Endodermal cell (in vitro differentiated cells): ENCODE data around the gene TMEM238L. TPM values are rescaled to one million over a fixed set of nuclear protein-coding genes. Genes with fewer than 3 reads are reported as not detected.

Experiments
- DNase-seq: peaks from one replicate; pipeline ENCODE4 v3.0.0-alpha.2; 2017
- H3K27ac ChIP-seq: 2 replicates; pipeline ENCODE4 v1.5.1; 2013; ENCODE audit warnings: mild to moderate bottlenecking, low read depth, low read length, moderate library complexity
- H3K27me3 ChIP-seq: 2 replicates; pipeline ENCODE4 v1.6.1; 2013; ENCODE audit warnings: mild to moderate bottlenecking, low read length, moderate library complexity; ENCODE audit not compliant: insufficient read depth, control insufficient read depth, poor library complexity, severe bottlenecking
- H3K36me3 ChIP-seq: 2 replicates; pipeline ENCODE4 v1.7.0; 2013; ENCODE audit warnings: mild to moderate bottlenecking, low read length, moderate library complexity; ENCODE audit not compliant: control insufficient read depth, insufficient read depth
- H3K4me1 ChIP-seq: one replicate; pipeline ENCODE4 v1.7.0; 2013; ENCODE audit warnings: low read length; ENCODE audit not compliant: control insufficient read depth, insufficient read depth
- H3K4me3 ChIP-seq: 2 replicates; pipeline ENCODE4 v1.5.1; 2013; ENCODE audit warnings: mild to moderate bottlenecking, low read length, moderate library complexity
- H3K9ac ChIP-seq: 2 replicates; pipeline ENCODE4 v1.6.1; 2013; ENCODE audit warnings: mild to moderate bottlenecking, low read length, moderate library complexity; ENCODE audit not compliant: poor library complexity, severe bottlenecking; ENCODE audit errors: extremely low read depth
- H3K9me3 ChIP-seq: 2 replicates; pipeline ENCODE4 v1.6.1; 2013; ENCODE audit warnings: mild to moderate bottlenecking, low read length, moderate library complexity; ENCODE audit not compliant: control insufficient read depth
- H3K27ac Mint-ChIP-seq: 2 replicates; pipeline ENCODE4 v1.8.0; 2020; ENCODE audit warnings: mixed read lengths
- H3K27me3 Mint-ChIP-seq: 2 replicates; pipeline ENCODE4 v1.8.0; 2021; ENCODE audit warnings: mild to moderate bottlenecking, mixed read lengths; ENCODE audit not compliant: insufficient read depth
- H3K36me3 Mint-ChIP-seq: 2 replicates; pipeline ENCODE4 v1.8.0; 2020; ENCODE audit warnings: low read depth, mixed read lengths
- H3K4me1 Mint-ChIP-seq: 2 replicates; pipeline ENCODE4 v1.8.0; 2020; ENCODE audit warnings: mixed read lengths
- H3K4me3 Mint-ChIP-seq: 2 replicates; pipeline ENCODE4 v1.8.0; 2020; ENCODE audit warnings: mild to moderate bottlenecking, moderate library complexity, mixed read lengths
- H3K9me3 Mint-ChIP-seq: 2 replicates; pipeline ENCODE4 v1.8.0; 2020; ENCODE audit warnings: mild to moderate bottlenecking, mixed read lengths
- CTCF ChIP-seq: fragments of 200-600 bp; sonication (generic); conservative IDR thresholded peaks from 2 replicates; pipeline ENCODE4 v1.5.0; 2021; ENCODE audit warnings: antibody characterized with exemption, mild to moderate bottlenecking
- WGBS, 2 experiments: methylation state at CpG; one replicate each; pipeline versions ENCODE4 v1.1.5 to v1.1.7; 2013; ENCODE audit warnings: missing lambda C conversion rate in 2 of 2, mixed read lengths in 1 of 2; ENCODE audit not compliant: insufficient coverage in 1 of 2, insufficient read length in 1 of 2; 5-methylcytosine and 5-hydroxymethylcytosine counted together
- total RNA-seq, 2 donors: library from RNA; stranded (reverse); fragmentation: NEBNext Ultra II Directional in 1 of 2; extraction: Animal tissue kit (Norgen Biotek cat#: 25700) in 1 of 2; gene quantifications; 2 replicates in 1 of 2; 3 replicates in 1 of 2; pipeline ENCODE4 v1.2.1, GENCODE V29; 2021

The TMEM238L gene
- total RNA-seq, 2 donors from 2014 or later, result not detected

GRCh38 chr17:10762037-10762436 lies 41.9 kb downstream of the TMEM238L start:
- no peak overlapping the region for H3K27ac Mint-ChIP-seq
- no peaks in the 10 kb centered on the region for H3K9me3 Mint-ChIP-seq
- H3K4me3 Mint-ChIP-seq, result no peak overlapping the region
- Histone ChIP-seq H3K9ac (no peak overlapping the region), H3K27me3 (no peaks in the 10 kb centered on the region), H3K4me1 (no peaks in the 10 kb centered on the region), H3K27ac (no peak overlapping the region), H3K9me3 (no peaks in the 10 kb centered on the region), H3K4me3 (no peak overlapping the region), H3K36me3 (no peaks in the 10 kb centered on the region)
- H3K36me3 Mint-ChIP-seq, result no peaks in the 10 kb centered on the region
- H3K27me3 Mint-ChIP-seq, result peaks cover 2% of the 10 kb centered on the region
- whole genome bisulfite sequencing, 2 experiments, result 83% methylated on average over 1 of the region's 1 CpG; no CpG with 5 or more reads in 1 of the 2 experiments
- no peak for DNase-seq
- TF ChIP-seq CTCF, result no peak
- peaks cover 11% of the 10 kb centered on the region for H3K4me1 Mint-ChIP-seq

GRCh38 chr17:10761281-10761680 lies 42.6 kb downstream of the TMEM238L start:
- WGBS, 2 experiments, result 83% methylated on average over 1 to 2 of the region's 2 CpGs
- Mint-ChIP-seq H3K4me1 (peaks cover 18% of the 10 kb centered on the region), H3K27ac (no peak overlapping the region)

GRCh38 chr17:10758062-10758461 lies 45.8 kb downstream of the TMEM238L start:
- no peaks in the 10 kb centered on the region for H3K36me3 ChIP-seq
- Mint-ChIP-seq H3K9me3 (no peaks in the 10 kb centered on the region), H3K36me3 (no peaks in the 10 kb centered on the region), H3K4me1 (peaks cover 30% of the 10 kb centered on the region), H3K4me3 (no peak overlapping the region), H3K27me3 (peaks cover 2% of the 10 kb centered on the region), H3K27ac (no peak overlapping the region)
- no peaks in the 10 kb centered on the region for H3K9me3 ChIP-seq
- DNase-seq, result peak; percentile 37
- 86 to 87% methylated on average over 5 to 6 of the region's 6 CpGs for WGBS, 2 experiments
- H3K4me3 ChIP-seq, result no peak overlapping the region
- H3K27ac ChIP-seq, result no peak overlapping the region
- TF ChIP-seq CTCF, result no peak
- H3K9ac ChIP-seq, result no peak overlapping the region
- no peaks in the 10 kb centered on the region for H3K4me1 ChIP-seq
- H3K27me3 ChIP-seq, result no peaks in the 10 kb centered on the region

More at GRCh38 chr17:10761281-10761680, 42.6 kb downstream of the TMEM238L start:
- Histone ChIP-seq H3K9me3 (no peaks in the 10 kb centered on the region), H3K27me3 (no peaks in the 10 kb centered on the region), H3K36me3 (no peaks in the 10 kb centered on the region), H3K4me3 (no peak overlapping the region), H3K27ac (no peak overlapping the region), H3K9ac (no peak overlapping the region), H3K4me1 (no peaks in the 10 kb centered on the region)
- DNase-seq, result peak; percentile 35
- Mint-ChIP-seq H3K9me3 (no peaks in the 10 kb centered on the region), H3K36me3 (no peaks in the 10 kb centered on the region), H3K4me3 (no peak overlapping the region), H3K27me3 (peaks cover 2% of the 10 kb centered on the region)
- TF ChIP-seq CTCF, result no peak
